ENCODE data around the gene TMEM115.

Gene TMEM115

DNA sequence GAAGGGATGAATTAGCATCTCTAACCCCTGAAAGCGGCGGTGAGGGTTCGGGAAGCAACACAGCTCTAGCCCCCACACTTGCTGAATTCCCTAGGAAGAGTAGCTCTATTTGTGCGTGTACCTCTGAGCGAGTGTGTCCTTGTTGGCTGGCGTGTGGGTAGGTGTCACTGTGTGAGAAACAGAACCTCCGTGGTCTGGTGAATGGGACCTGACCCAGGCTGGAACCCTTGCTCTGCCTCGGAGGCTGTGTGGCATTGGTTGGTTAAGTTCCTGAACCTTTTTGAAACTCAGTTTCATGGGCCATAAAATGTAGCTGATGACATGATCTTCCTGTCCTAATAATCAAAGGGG is 414 bp upstream of the TMEM115 start:
- no peak for DNase-seq (ENCODE audit: low read depth)
- H3K4me3 ChIP-seq (ENCODE audit: low read depth, low read length) = peak overlapping the region; percentile 92
- TF ChIP-seq, protein P1, sequence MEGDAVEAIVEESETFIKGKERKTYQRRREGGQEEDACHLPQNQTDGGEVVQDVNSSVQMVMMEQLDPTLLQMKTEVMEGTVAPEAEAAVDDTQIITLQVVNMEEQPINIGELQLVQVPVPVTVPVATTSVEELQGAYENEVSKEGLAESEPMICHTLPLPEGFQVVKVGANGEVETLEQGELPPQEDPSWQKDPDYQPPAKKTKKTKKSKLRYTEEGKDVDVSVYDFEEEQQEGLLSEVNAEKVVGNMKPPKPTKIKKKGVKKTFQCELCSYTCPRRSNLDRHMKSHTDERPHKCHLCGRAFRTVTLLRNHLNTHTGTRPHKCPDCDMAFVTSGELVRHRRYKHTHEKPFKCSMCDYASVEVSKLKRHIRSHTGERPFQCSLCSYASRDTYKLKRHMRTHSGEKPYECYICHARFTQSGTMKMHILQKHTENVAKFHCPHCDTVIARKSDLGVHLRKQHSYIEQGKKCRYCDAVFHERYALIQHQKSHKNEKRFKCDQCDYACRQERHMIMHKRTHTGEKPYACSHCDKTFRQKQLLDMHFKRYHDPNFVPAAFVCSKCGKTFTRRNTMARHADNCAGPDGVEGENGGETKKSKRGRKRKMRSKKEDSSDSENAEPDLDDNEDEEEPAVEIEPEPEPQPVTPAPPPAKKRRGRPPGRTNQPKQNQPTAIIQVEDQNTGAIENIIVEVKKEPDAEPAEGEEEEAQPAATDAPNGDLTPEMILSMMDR (IDR thresholded peaks at IDR 0.05; ENCODE audit: control insufficient read depth, extremely low read depth, insufficient read depth) = no peak

GRCh38 chr3:50358355-50358910 is 888 bp downstream of the TMEM115 start:
- TF ChIP-seq, protein P1 (IDR thresholded peaks at IDR 0.05; ENCODE audit: control insufficient read depth, extremely low read depth, insufficient read depth) = no peak
- no peak for DNase-seq (ENCODE audit: low read depth)
- H3K4me3 ChIP-seq (ENCODE audit: low read depth, low read length) = peak overlapping the region; percentile 92

DNA sequence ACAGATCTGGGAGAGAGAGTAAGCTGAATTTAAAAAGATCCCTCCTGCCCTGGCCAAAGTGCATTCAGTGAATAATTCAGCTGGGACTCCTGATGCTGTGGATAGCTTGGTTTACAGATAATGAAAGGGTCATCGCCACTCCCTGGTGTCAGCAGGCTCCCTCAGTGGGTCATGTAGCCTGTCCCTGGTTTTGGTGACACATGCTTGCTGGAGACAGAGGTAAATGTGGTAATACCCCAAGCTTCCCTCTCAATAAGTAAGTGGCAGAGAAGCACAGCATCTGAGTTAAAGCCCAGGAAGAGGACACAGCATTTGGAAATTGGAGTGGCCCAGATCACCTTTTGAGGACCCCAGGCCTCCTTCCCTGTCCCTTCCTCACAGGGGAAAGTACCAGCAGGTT is 1.8 kb downstream of the TMEM115 start:
- H3K4me3 ChIP-seq (ENCODE audit: low read depth, low read length) = peak overlapping the region; percentile 92
- TF ChIP-seq, protein P1 (IDR thresholded peaks at IDR 0.05; ENCODE audit: control insufficient read depth, extremely low read depth, insufficient read depth) = no peak
- no peak for DNase-seq (ENCODE audit: low read depth)

- no peak overlapping the region; the same call in 1 of the 2 replicates for H3K4me3 ChIP-seq (ENCODE audit: low read depth, low read length)
- TF ChIP-seq, protein P1 (IDR thresholded peaks at IDR 0.05; ENCODE audit: control insufficient read depth, extremely low read depth, insufficient read depth) = no peak
- no peak for DNase-seq (ENCODE audit: low read depth)
These were observed 2.8 kb downstream of the TMEM115 start for GRCh38 chr3:50356553-50356952.

- TF ChIP-seq, protein P1 (IDR thresholded peaks at IDR 0.05; ENCODE audit: control insufficient read depth, extremely low read depth, insufficient read depth) = no peak
- no peak overlapping the region for H3K4me3 ChIP-seq (ENCODE audit: low read depth, low read length)
- DNase-seq (ENCODE audit: low read depth) = no peak
These were observed 3.3 kb downstream of the TMEM115 start for GRCh38 chr3:50355829-50356552.

DNA sequence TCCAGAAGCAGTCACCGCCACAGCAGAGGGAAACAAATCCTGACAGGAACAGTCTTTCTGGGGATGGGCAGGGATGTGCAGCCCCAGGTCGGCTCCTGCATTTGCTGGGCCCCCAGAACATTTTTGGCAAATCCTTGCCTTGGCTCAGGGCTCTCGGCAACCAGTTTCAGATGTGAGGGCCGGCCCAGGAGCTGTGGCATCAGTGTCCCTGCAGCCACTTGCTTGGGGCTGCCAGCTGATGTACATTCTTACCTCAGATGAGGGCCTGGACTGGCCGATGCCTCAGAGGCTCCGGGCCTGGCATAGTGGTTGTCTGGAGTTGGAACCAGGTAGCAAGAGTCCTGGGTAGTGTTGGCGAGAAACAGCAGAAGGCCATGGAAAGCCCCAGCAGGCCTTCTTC is 4.5 kb downstream of the TMEM115 start:
- H3K4me3 ChIP-seq (ENCODE audit: low read depth, low read length) = no peak overlapping the region
- TF ChIP-seq, protein P1 (IDR thresholded peaks at IDR 0.05; ENCODE audit: control insufficient read depth, extremely low read depth, insufficient read depth) = no peak
- DNase-seq (ENCODE audit: low read depth) = no peak
